GM18520 (cell line): Measurements from ENCODE around the gene PRKAR1B.

Source experiments
- ATAC-seq: cut with Tn5 transposase; IDR thresholded peaks from one replicate; pipeline ENCODE4 v1.9.1; 2021; ENCODE audit not compliant: unreplicated experiment

PRKAR1B gene

DNA sequence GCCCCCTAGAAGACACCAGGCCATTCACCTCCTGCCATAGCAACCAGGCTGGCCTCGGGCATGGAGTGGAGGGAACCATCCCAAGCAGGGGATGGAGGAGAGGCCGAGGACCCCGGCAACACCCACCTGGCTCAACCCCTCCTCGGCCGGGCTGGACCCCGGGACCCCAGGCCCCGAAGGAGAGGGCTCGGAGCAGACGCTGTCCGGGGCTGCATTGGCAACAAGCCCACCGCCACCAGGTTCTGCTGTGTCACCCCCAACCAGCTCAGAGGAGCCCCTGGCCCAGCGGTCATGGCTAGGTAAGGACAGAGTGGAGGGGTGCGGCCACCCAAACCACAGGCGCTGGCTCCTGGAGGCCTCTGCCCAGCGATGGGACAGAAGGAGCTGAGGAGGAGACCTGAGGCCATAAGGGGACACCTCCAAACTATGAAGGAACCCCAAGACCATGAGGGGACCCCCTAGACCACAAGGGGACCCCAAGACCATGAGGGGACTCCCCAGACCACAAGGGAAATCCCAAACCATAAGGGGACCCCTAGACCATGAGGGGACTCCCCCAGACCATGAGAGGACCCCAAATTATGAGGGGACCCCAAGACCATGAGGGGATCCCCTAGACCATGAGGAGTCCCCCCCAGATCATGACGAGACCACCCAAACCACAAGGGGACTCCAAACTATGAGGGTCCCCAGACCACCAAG lies 132.7 kb downstream of the PRKAR1B start:
- ATAC-seq = no peak

DNA sequence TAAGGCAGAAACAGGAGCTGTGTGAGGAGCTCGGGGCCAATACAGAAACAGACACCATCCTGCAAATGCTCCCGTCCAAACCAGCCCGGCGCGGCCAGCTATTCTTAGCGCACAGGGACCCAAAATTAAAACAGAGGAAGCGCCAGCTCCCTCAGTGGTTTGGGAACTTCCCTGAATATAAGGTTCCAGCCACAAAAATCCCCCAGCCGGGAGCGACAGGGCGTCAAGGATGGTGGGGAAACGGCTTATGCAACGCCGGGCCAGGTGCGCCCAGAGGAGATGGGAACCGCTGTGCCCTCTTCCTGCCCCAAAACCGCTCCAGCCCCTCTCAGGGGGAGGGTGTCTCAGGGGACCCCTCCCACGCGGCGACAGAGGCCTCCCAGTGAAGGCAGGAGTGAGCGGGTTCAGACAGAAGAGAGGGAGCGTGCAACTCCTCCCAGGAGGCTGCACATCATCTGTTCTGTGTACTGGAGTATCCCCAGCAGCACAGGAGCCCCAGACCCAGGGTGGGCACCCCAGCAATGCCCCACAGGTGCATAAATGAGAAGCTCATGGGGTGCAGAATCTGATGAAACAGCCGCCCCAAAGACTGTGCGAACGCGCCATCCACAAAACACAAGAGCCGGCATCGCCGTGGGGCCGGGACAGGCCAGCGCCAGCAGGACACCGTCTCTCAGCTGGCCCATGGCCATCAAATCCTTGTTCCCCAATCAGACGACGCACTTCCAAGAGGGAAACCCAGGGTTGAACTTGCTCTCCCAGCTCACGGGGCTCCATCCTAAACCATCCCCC lies 133.6 kb downstream of the PRKAR1B start:
- ATAC-seq = no peak

GRCh38 chr7:591856-592628 lies 135.0 kb downstream of the PRKAR1B start:
- no peak for ATAC-seq

GRCh38 chr7:590731-591551 lies 136.1 kb downstream of the PRKAR1B start:
- no peak for ATAC-seq

DNA sequence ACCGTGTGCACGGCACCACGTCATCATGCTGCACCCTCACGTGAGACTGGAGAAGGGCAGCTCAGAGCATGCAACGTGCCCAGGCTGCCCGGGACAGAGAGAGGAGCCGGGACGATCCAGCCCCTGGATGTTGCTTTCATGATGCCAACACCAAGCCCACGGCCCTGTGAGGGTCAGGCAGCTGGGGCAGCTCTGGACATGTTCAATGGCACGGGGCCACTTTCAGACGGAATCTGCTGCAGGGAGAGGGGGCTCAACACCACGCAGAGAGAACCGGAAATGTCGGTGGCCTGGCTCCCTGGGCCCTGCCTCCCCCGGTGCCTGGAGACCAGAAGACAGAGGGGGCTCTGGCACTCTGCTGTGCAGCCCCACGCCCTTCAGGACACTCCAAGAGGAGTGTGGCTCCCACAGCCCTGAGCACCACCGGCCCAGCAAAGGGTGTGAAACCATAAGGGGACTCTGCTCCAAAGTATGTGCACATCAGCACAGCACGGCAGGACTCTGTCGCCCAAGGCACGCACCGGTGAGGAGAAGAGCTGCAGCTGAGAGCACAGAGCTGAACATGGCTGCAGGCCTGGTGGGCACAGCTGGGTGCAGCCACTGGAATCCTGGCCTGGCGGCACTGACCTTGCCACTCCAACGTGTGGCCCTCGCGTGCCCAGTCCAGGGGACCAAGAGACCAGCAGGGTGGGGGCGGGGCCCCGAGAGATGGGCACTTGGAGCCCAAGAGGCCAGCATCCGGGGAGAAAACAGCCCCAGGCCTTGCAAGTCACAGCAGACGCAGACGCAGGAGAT lies 137.1 kb downstream of the PRKAR1B start:
- no peak for ATAC-seq

DNA sequence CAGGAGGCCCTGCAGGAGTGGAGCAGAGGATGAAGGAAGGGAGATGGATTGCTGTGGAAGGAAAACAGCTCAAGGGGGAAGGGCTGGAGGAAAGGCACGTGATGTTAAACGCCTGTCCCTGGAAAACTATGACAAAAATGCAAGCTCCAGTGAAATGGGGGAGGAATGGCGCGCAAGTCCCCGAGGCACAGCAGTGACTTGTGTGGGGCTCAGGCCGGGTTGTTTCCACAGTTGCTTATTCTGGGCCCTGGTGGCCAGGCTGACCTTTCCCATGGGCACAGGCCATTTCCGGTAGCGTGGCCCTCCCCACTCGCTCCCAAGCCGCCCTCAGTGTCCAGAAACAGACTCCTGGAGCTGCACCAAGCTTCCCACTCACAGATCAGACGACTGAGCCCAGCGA lies 139.3 kb downstream of the PRKAR1B start:
- ATAC-seq = no peak

GRCh38 chr7:586494-586893 lies 140.6 kb downstream of the PRKAR1B start:
- no peak for ATAC-seq

GRCh38 chr7:585873-586272 lies 141.2 kb downstream of the PRKAR1B start:
- ATAC-seq = no peak

DNA sequence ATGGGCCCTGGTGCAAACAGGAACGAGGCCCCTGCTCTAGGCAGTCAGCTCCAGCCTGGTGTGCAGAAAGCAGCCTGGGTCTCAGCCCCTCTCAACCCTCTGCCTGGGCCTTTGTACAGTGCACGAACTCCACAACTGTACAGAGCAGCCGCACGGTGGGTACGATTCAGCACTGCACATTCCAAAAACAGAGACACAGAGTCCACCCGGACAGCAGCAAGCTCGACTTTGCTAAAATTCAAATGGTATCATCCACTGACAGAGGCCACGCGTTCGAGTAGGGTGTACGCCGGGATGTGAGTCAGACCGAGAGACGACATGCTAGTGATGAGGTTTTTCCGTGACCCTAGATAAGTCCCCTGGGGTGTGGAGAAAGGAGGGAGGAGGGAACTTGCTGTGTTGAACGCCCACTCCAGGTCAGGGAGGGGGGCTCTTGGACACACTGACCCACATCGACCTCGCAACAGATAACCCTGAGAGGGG lies 141.8 kb downstream of the PRKAR1B start:
- ATAC-seq = no peak

GRCh38 chr7:584820-585219 lies 142.3 kb downstream of the PRKAR1B start:
- ATAC-seq = no peak

DNA sequence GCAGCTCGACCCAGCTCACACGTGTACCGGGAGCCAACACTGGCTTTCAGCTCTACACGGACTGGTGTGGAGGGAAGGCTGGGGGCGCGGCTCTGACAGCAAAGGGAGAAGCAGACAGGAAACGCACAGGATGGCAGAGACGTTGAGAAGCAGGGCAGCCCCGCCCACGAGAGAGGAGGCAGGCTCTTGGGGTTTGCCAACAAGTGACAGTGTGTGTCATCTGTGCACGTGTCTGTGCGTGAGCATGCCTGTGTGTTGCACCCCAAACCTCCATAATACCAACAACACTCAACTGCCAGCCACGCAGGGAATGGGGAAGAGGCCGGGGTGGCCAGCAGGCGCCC lies 143.0 kb downstream of the PRKAR1B start:
- no peak for ATAC-seq

- no peak for ATAC-seq
Observed at GRCh38 chr7:583410-584121, 143.5 kb downstream of the PRKAR1B start.

DNA sequence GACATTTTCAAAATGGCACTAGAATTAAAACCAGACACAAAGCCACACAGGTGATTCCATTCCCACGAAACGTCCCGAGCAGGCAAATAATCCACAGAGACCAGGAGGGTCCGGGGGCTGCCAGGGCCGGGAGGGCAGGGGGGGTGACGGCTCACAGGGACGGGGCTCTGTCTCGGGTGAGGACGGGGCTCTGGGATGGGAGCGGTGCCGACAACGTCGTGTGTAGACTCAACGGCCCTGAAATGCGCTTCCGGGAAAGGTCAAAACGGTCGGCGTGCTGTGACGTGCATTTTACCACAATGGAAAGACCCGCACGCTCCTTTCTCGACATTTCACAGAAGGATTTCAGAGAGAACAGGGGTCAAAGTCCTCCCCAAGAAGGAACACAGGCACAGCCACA lies 144.2 kb downstream of the PRKAR1B start:
- ATAC-seq = no peak

- no peak for ATAC-seq
Observed at GRCh38 chr7:582081-582835, 144.8 kb downstream of the PRKAR1B start.

- ATAC-seq = no peak
Observed at GRCh38 chr7:578386-578785, 148.7 kb downstream of the PRKAR1B start.

- ATAC-seq = no peak
Observed at GRCh38 chr7:577741-578370, 149.2 kb downstream of the PRKAR1B start.

GRCh38 chr7:577278-577665 lies 149.8 kb downstream of the PRKAR1B start:
- ATAC-seq = no peak

- no peak for ATAC-seq
Observed at GRCh38 chr7:576524-577277, 150.4 kb downstream of the PRKAR1B start.
